Omental fat pad (tissue), 4 donors: ENCODE data around the gene SLC25A34. TPM values are rescaled to one million over a fixed set of nuclear protein-coding genes. Genes with fewer than 3 reads are reported as not detected.
"Not testable (repeated sequence)": the region's sequence is repeated elsewhere in the genome, so short reads cannot be mapped to it uniquely, and the experiment has no call there.

Source experiments
- ATAC-seq: fragments of 150-250 bp; one replicate; pipeline ENCODE4 v1.9.1; 2016; ENCODE audit warnings: mild to moderate bottlenecking, moderate library complexity; ENCODE audit not compliant: low FRiP score
- DNase-seq: peaks from one replicate; pipeline ENCODE4 v3.0.0-alpha.2; 2019; ENCODE audit warnings: low spot score
- total RNA-seq, 4 donors: library from RNA; depleted of rRNA; stranded (reverse); fragments of >200 nt; gene quantifications; one replicate each; pipeline ENCODE4 v1.1.0, GENCODE V29; 2016
- TF ChIP-seq, protein P1 (sequence below), 3 donors: fragments of 450-650 bp; IDR thresholded peaks; one replicate each; pipeline ENCODE4 v1.5.1; 2016 to 2017; ENCODE audit warnings: antibody characterized with exemption in 3 of 3, mild to moderate bottlenecking in 3 of 3, moderate library complexity in 2 of 3

The SLC25A34 gene
- total RNA-seq, 4 donors from 2014 or later: 0.82 to 13.1 (median 2.0) TPM

- no peak for DNase-seq
- ATAC-seq: peak; percentile 31
- TF ChIP-seq, protein P1, sequence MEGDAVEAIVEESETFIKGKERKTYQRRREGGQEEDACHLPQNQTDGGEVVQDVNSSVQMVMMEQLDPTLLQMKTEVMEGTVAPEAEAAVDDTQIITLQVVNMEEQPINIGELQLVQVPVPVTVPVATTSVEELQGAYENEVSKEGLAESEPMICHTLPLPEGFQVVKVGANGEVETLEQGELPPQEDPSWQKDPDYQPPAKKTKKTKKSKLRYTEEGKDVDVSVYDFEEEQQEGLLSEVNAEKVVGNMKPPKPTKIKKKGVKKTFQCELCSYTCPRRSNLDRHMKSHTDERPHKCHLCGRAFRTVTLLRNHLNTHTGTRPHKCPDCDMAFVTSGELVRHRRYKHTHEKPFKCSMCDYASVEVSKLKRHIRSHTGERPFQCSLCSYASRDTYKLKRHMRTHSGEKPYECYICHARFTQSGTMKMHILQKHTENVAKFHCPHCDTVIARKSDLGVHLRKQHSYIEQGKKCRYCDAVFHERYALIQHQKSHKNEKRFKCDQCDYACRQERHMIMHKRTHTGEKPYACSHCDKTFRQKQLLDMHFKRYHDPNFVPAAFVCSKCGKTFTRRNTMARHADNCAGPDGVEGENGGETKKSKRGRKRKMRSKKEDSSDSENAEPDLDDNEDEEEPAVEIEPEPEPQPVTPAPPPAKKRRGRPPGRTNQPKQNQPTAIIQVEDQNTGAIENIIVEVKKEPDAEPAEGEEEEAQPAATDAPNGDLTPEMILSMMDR (IDR thresholded peaks at IDR 0.05): no peak
These were observed 39.0 kb upstream of the SLC25A34 start for GRCh38 chr1:15696956-15697521.

GRCh38 chr1:15698201-15698600, 37.9 kb upstream of the SLC25A34 start:
- ATAC-seq: no peak
- TF ChIP-seq, protein P1 (IDR thresholded peaks at IDR 0.05): no peak
- no peak for DNase-seq

- DNase-seq, ATAC-seq: not testable (repeated sequence)
These were observed 36.7 kb upstream of the SLC25A34 start for GRCh38 chr1:15699321-15699720.

GRCh38 chr1:15700508-15700907, 35.5 kb upstream of the SLC25A34 start:
- TF ChIP-seq, protein P1 (IDR thresholded peaks at IDR 0.05): no peak
- DNase-seq (no peak), ATAC-seq (no peak)

- DNase-seq (no peak), ATAC-seq (no peak)
- TF ChIP-seq, protein P1 (IDR thresholded peaks at IDR 0.05): no peak
These were observed 34.3 kb upstream of the SLC25A34 start for GRCh38 chr1:15701784-15702183.

- TF ChIP-seq, protein P1 (IDR thresholded peaks at IDR 0.05): no peak
- DNase-seq: no peak
These were observed 33.1 kb upstream of the SLC25A34 start for GRCh38 chr1:15702722-15703550.

GRCh38 chr1:15703562-15703961, 32.5 kb upstream of the SLC25A34 start:
- TF ChIP-seq, protein P1 (IDR thresholded peaks at IDR 0.05): no peak
- ATAC-seq (peak; percentile 95), DNase-seq (peak; percentile 66)

More at GRCh38 chr1:15702722-15703550, 33.1 kb upstream of the SLC25A34 start:
- ATAC-seq: peak; percentile 23
